Endodermal cell (in vitro differentiated cells): Measurements from ENCODE around the gene SYPL1. TPM values are rescaled to one million over a fixed set of nuclear protein-coding genes. Genes with fewer than 3 reads are reported as not detected.

Source experiments
- DNase-seq: peaks from one replicate; pipeline ENCODE4 v3.0.0-alpha.2; 2017
- H3K27ac ChIP-seq: 2 replicates; pipeline ENCODE4 v1.5.1; 2013; ENCODE audit warnings: mild to moderate bottlenecking, low read depth, low read length, moderate library complexity
- H3K27me3 ChIP-seq: 2 replicates; pipeline ENCODE4 v1.6.1; 2013; ENCODE audit warnings: mild to moderate bottlenecking, low read length, moderate library complexity; ENCODE audit not compliant: insufficient read depth, control insufficient read depth, poor library complexity, severe bottlenecking
- H3K36me3 ChIP-seq: 2 replicates; pipeline ENCODE4 v1.7.0; 2013; ENCODE audit warnings: mild to moderate bottlenecking, low read length, moderate library complexity; ENCODE audit not compliant: control insufficient read depth, insufficient read depth
- H3K4me1 ChIP-seq: one replicate; pipeline ENCODE4 v1.7.0; 2013; ENCODE audit warnings: low read length; ENCODE audit not compliant: control insufficient read depth, insufficient read depth
- H3K4me3 ChIP-seq: 2 replicates; pipeline ENCODE4 v1.5.1; 2013; ENCODE audit warnings: mild to moderate bottlenecking, low read length, moderate library complexity
- H3K9ac ChIP-seq: 2 replicates; pipeline ENCODE4 v1.6.1; 2013; ENCODE audit warnings: mild to moderate bottlenecking, low read length, moderate library complexity; ENCODE audit not compliant: poor library complexity, severe bottlenecking; ENCODE audit errors: extremely low read depth
- H3K9me3 ChIP-seq: 2 replicates; pipeline ENCODE4 v1.6.1; 2013; ENCODE audit warnings: mild to moderate bottlenecking, low read length, moderate library complexity; ENCODE audit not compliant: control insufficient read depth
- H3K27ac Mint-ChIP-seq: 2 replicates; pipeline ENCODE4 v1.8.0; 2020; ENCODE audit warnings: mixed read lengths
- H3K27me3 Mint-ChIP-seq: 2 replicates; pipeline ENCODE4 v1.8.0; 2021; ENCODE audit warnings: mild to moderate bottlenecking, mixed read lengths; ENCODE audit not compliant: insufficient read depth
- H3K36me3 Mint-ChIP-seq: 2 replicates; pipeline ENCODE4 v1.8.0; 2020; ENCODE audit warnings: low read depth, mixed read lengths
- H3K4me1 Mint-ChIP-seq: 2 replicates; pipeline ENCODE4 v1.8.0; 2020; ENCODE audit warnings: mixed read lengths
- H3K4me3 Mint-ChIP-seq: 2 replicates; pipeline ENCODE4 v1.8.0; 2020; ENCODE audit warnings: mild to moderate bottlenecking, moderate library complexity, mixed read lengths
- H3K9me3 Mint-ChIP-seq: 2 replicates; pipeline ENCODE4 v1.8.0; 2020; ENCODE audit warnings: mild to moderate bottlenecking, mixed read lengths
- CTCF ChIP-seq: fragments of 200-600 bp; sonication (generic); conservative IDR thresholded peaks from 2 replicates; pipeline ENCODE4 v1.5.0; 2021; ENCODE audit warnings: antibody characterized with exemption, mild to moderate bottlenecking
- WGBS, 2 experiments: methylation state at CpG; one replicate each; pipeline versions ENCODE4 v1.1.5 to v1.1.7; 2013; ENCODE audit warnings: missing lambda C conversion rate in 2 of 2, mixed read lengths in 1 of 2; ENCODE audit not compliant: insufficient coverage in 1 of 2, insufficient read length in 1 of 2; 5-methylcytosine and 5-hydroxymethylcytosine counted together
- total RNA-seq, 2 donors: library from RNA; stranded (reverse); fragmentation: NEBNext Ultra II Directional in 1 of 2; extraction: Animal tissue kit (Norgen Biotek cat#: 25700) in 1 of 2; gene quantifications; 2 replicates in 1 of 2; 3 replicates in 1 of 2; pipeline ENCODE4 v1.2.1, GENCODE V29; 2021

SYPL1 gene
- total RNA-seq, 2 donors from 2014 or later: 74.8 to 76.7 TPM

- no peak overlapping the region for H3K9ac ChIP-seq
- Mint-ChIP-seq H3K36me3 (peaks cover 12% of the 10 kb centered on the region), H3K27me3 (no peaks in the 10 kb centered on the region), H3K9me3 (no peaks in the 10 kb centered on the region), H3K4me1 (peaks cover 24% of the 10 kb centered on the region), H3K27ac (peak overlapping the region; percentile 2), H3K4me3 (no peak overlapping the region)
- DNase-seq: no peak
- no peak overlapping the region for H3K4me3 ChIP-seq
- H3K9me3 ChIP-seq: no peaks in the 10 kb centered on the region
- no peak overlapping the region for H3K27ac ChIP-seq
- no peaks in the 10 kb centered on the region for H3K27me3 ChIP-seq
- H3K4me1 ChIP-seq: peaks cover 8% of the 10 kb centered on the region
- H3K36me3 ChIP-seq: peaks cover 33% of the 10 kb centered on the region
- TF ChIP-seq CTCF: no peak
- 91 to 95% methylated on average over 2 to 4 of the region's 5 CpGs for WGBS, 2 experiments
Observed at GRCh38 chr7:106100863-106101629, 11.1 kb downstream of the SYPL1 start.

GRCh38 chr7:106099539-106099938 is 12.6 kb downstream of the SYPL1 start:
- H3K36me3 Mint-ChIP-seq: peaks cover 15% of the 10 kb centered on the region
- H3K9ac ChIP-seq: no peak overlapping the region
- no peak overlapping the region for H3K4me3 ChIP-seq
- TF ChIP-seq CTCF: no peak
- no peak overlapping the region for H3K4me3 Mint-ChIP-seq
- DNase-seq: no peak
- WGBS, 2 experiments: 90 to 97% methylated on average over 2 of the region's 3 CpGs
- no peaks in the 10 kb centered on the region for H3K27me3 Mint-ChIP-seq
- H3K4me1 Mint-ChIP-seq: peaks cover 24% of the 10 kb centered on the region
- H3K4me1 ChIP-seq: peaks cover 8% of the 10 kb centered on the region
- H3K27ac Mint-ChIP-seq: no peak overlapping the region
- no peak overlapping the region for H3K27ac ChIP-seq
- no peaks in the 10 kb centered on the region for H3K9me3 ChIP-seq
- H3K27me3 ChIP-seq: no peaks in the 10 kb centered on the region
- H3K9me3 Mint-ChIP-seq: no peaks in the 10 kb centered on the region
- peaks cover 39% of the 10 kb centered on the region for H3K36me3 ChIP-seq

GRCh38 chr7:106098889-106099288 is 13.2 kb downstream of the SYPL1 start:
- H3K9me3 Mint-ChIP-seq: no peaks in the 10 kb centered on the region
- peaks cover 8% of the 10 kb centered on the region for H3K4me1 ChIP-seq
- H3K4me3 ChIP-seq: no peak overlapping the region
- H3K9me3 ChIP-seq: no peaks in the 10 kb centered on the region
- no peaks in the 10 kb centered on the region for H3K27me3 ChIP-seq
- H3K27me3 Mint-ChIP-seq: no peaks in the 10 kb centered on the region
- no peak overlapping the region for H3K9ac ChIP-seq
- H3K4me1 Mint-ChIP-seq: peaks cover 24% of the 10 kb centered on the region
- H3K4me3 Mint-ChIP-seq: no peak overlapping the region
- no peak for TF ChIP-seq CTCF
- no peak for DNase-seq
- H3K36me3 ChIP-seq: peaks cover 38% of the 10 kb centered on the region
- no peak overlapping the region for H3K27ac Mint-ChIP-seq
- H3K36me3 Mint-ChIP-seq: peaks cover 17% of the 10 kb centered on the region
- H3K27ac ChIP-seq: no peak overlapping the region
